Neutrophil (primary cell): ENCODE results near the gene RHOT1.

ENCODE experiments used
- H3K27ac ChIP-seq: fragments of 200-600 bp; sonication (generic); 2 replicates; pipeline ENCODE4 v1.5.1; 2016; ENCODE audit warnings: mild to moderate bottlenecking, moderate library complexity
- H3K27me3 ChIP-seq: fragments of 200-600 bp; sonication (generic); 2 replicates; pipeline ENCODE4 v1.6.0; 2016; ENCODE audit warnings: mild to moderate bottlenecking
- H3K36me3 ChIP-seq: fragments of 200-600 bp; sonication (generic); 2 replicates; pipeline ENCODE4 v1.5.1; 2017
- H3K4me1 ChIP-seq, 2 experiments: fragments of 200-600 bp in 1 of 2; sonication (generic) in 1 of 2; 1 replicate in 1 of 2; 2 replicates in 1 of 2; pipeline versions ENCODE4 v1.5.1 to v1.6.1; 2013 to 2016; ENCODE audit warnings: low read depth in 1 of 2, low read length in 1 of 2, mild to moderate bottlenecking in 1 of 2, moderate library complexity in 1 of 2; ENCODE audit not compliant: control insufficient read depth in 1 of 2, insufficient read depth in 1 of 2
- H3K4me3 ChIP-seq, 2 experiments: fragments of 200-600 bp in 1 of 2; sonication (generic) in 1 of 2; 1 replicate in 1 of 2; 2 replicates in 1 of 2; pipeline ENCODE4 v1.5.1; 2013 to 2016; ENCODE audit warnings: low read depth in 1 of 2, low read length in 1 of 2, mild to moderate bottlenecking in 1 of 2, moderate library complexity in 1 of 2
- H3K9me3 ChIP-seq: fragments of 200-600 bp; sonication (generic); 2 replicates; pipeline ENCODE4 v1.5.1; 2016
- CTCF ChIP-seq: fragments of 200-600 bp; sonication (generic); IDR thresholded peaks from 2 replicates; pipeline ENCODE4 v1.5.1; 2016; ENCODE audit warnings: antibody characterized with exemption

RHOT1 gene

GRCh38 chr17:32211671-32212070, 69.4 kb downstream of the RHOT1 start:
- peaks cover 80% of the 10 kb centered on the region for H3K36me3 ChIP-seq
- H3K4me3 ChIP-seq = no peak overlapping the region
- H3K27me3 ChIP-seq = no peaks in the 10 kb centered on the region
- H3K4me1 ChIP-seq = no peaks in the 10 kb centered on the region
- H3K9me3 ChIP-seq = no peaks in the 10 kb centered on the region
- no peak overlapping the region for H3K27ac ChIP-seq
- no peak for TF ChIP-seq CTCF

- Histone ChIP-seq H3K9me3 (no peaks in the 10 kb centered on the region), H3K27me3 (no peaks in the 10 kb centered on the region), H3K4me1 (no peaks in the 10 kb centered on the region), H3K4me3 (no peak overlapping the region), H3K36me3 (peaks cover 66% of the 10 kb centered on the region), H3K27ac (no peak overlapping the region)
- no peak for TF ChIP-seq CTCF
These were observed 73.4 kb downstream of the RHOT1 start for GRCh38 chr17:32215696-32216095.

GRCh38 chr17:32222621-32223020, 80.3 kb downstream of the RHOT1 start:
- TF ChIP-seq CTCF = no peak
- H3K36me3 ChIP-seq = peaks cover 70% of the 10 kb centered on the region
- no peaks in the 10 kb centered on the region for H3K4me1 ChIP-seq
- H3K27ac ChIP-seq = no peak overlapping the region
- no peaks in the 10 kb centered on the region for H3K9me3 ChIP-seq
- H3K4me3 ChIP-seq = no peak overlapping the region
- H3K27me3 ChIP-seq = no peaks in the 10 kb centered on the region

- H3K4me1 ChIP-seq = no peaks in the 10 kb centered on the region
- no peaks in the 10 kb centered on the region for H3K9me3 ChIP-seq
- H3K36me3 ChIP-seq = peaks cover 69% of the 10 kb centered on the region
- H3K27ac ChIP-seq = no peak overlapping the region
- no peaks in the 10 kb centered on the region for H3K27me3 ChIP-seq
- no peak for TF ChIP-seq CTCF
- H3K4me3 ChIP-seq = no peak overlapping the region
These were observed 81.4 kb downstream of the RHOT1 start for GRCh38 chr17:32223703-32224102.

GRCh38 chr17:32226886-32227285, 84.6 kb downstream of the RHOT1 start:
- H3K36me3 ChIP-seq = peaks cover 56% of the 10 kb centered on the region
- no peak overlapping the region for H3K27ac ChIP-seq
- no peaks in the 10 kb centered on the region for H3K4me1 ChIP-seq
- no peaks in the 10 kb centered on the region for H3K9me3 ChIP-seq
- no peak for TF ChIP-seq CTCF
- no peak overlapping the region for H3K4me3 ChIP-seq
- H3K27me3 ChIP-seq = no peaks in the 10 kb centered on the region

GRCh38 chr17:32227910-32228309, 85.6 kb downstream of the RHOT1 start:
- Histone ChIP-seq H3K4me3 (no peak overlapping the region), H3K27ac (no peak overlapping the region), H3K4me1 (no peaks in the 10 kb centered on the region), H3K36me3 (peaks cover 52% of the 10 kb centered on the region), H3K27me3 (no peaks in the 10 kb centered on the region), H3K9me3 (no peaks in the 10 kb centered on the region)
- no peak for TF ChIP-seq CTCF
